Germinal center (tissue), 1 donor: ENCODE data around the gene GRAMD1B.
"Not testable (repeated sequence)": the region's sequence is repeated elsewhere in the genome, so short reads cannot be mapped to it uniquely, and the experiment has no call there.

Experiments used
- DNase-seq: peaks from one replicate; pipeline ENCODE4 v3.0.0; 2012; ENCODE audit warnings: mixed read lengths, low spot score

The GRAMD1B gene

GRCh38 chr11:123443851-123444623 is 14.0 kb downstream of the GRAMD1B start:
- DNase-seq: no peak

- no peak for DNase-seq
Measured at GRCh38 chr11:123448823-123449222, 18.8 kb downstream of the GRAMD1B start.

- no peak for DNase-seq
Measured at GRCh38 chr11:123449436-123449835, 19.4 kb downstream of the GRAMD1B start.

GRCh38 chr11:123450623-123451022 is 20.6 kb downstream of the GRAMD1B start:
- no peak for DNase-seq

- no peak for DNase-seq
Measured at GRCh38 chr11:123451183-123451781, 21.2 kb downstream of the GRAMD1B start.

- no peak for DNase-seq
Measured at GRCh38 chr11:123452794-123453193, 22.7 kb downstream of the GRAMD1B start.

- no peak for DNase-seq
Measured at GRCh38 chr11:123454060-123454651, 24.1 kb downstream of the GRAMD1B start.

GRCh38 chr11:123454796-123455195 is 24.7 kb downstream of the GRAMD1B start:
- DNase-seq: no peak

GRCh38 chr11:123456448-123456847 is 26.4 kb downstream of the GRAMD1B start:
- not testable (repeated sequence) for DNase-seq

- DNase-seq: no peak
Measured at GRCh38 chr11:123457187-123457770, 27.2 kb downstream of the GRAMD1B start.

- DNase-seq: no peak
Measured at GRCh38 chr11:123458501-123458900, 28.4 kb downstream of the GRAMD1B start.

- no peak for DNase-seq
Measured at GRCh38 chr11:123460012-123460700, 30.1 kb downstream of the GRAMD1B start.

GRCh38 chr11:123461164-123461563 is 31.1 kb downstream of the GRAMD1B start:
- no peak for DNase-seq

- DNase-seq: not testable (repeated sequence)
Measured at GRCh38 chr11:123465667-123466066, 35.6 kb downstream of the GRAMD1B start.

GRCh38 chr11:123466172-123466571 is 36.1 kb downstream of the GRAMD1B start:
- DNase-seq: not testable (repeated sequence)

GRCh38 chr11:123469089-123469488 is 39.0 kb downstream of the GRAMD1B start:
- no peak for DNase-seq

- no peak for DNase-seq
Measured at GRCh38 chr11:123469586-123469985, 39.5 kb downstream of the GRAMD1B start.

GRCh38 chr11:123470842-123471241 is 40.8 kb downstream of the GRAMD1B start:
- no peak for DNase-seq

GRCh38 chr11:123472236-123472935 is 42.3 kb downstream of the GRAMD1B start:
- DNase-seq: no peak

- no peak for DNase-seq
Measured at GRCh38 chr11:123473941-123474677, 44.0 kb downstream of the GRAMD1B start.

GRCh38 chr11:123474994-123475393 is 44.9 kb downstream of the GRAMD1B start:
- DNase-seq: no peak
